CD8-positive, alpha-beta memory T cell (primary cell): Measurements from ENCODE around the gene MCAM. TPM values are rescaled to one million over a fixed set of nuclear protein-coding genes. Genes with fewer than 3 reads are reported as not detected.

Source experiments
- CTCF ChIA-PET: fragments of 350-600 bp; sonication (Branson Sonifier 250); formaldehyde crosslinking; loops from one replicate; lab custom pipeline; 2021; ENCODE audit warnings: antibody characterized with exemption; lab: Charles Lee
- POLR2A ChIA-PET: fragments of 350-600 bp; sonication (Branson Sonifier 250); formaldehyde crosslinking; loops from one replicate; lab custom pipeline; 2021; ENCODE audit warnings: antibody characterized with exemption; lab: Charles Lee
- DNase-seq, 5 donors: peaks; one replicate each; pipeline versions ENCODE4 v3.0.0 to v3.0.0-alpha.2; 2020 to 2022; ENCODE audit warnings: mixed read lengths in 1 of 5
- H3K27ac ChIP-seq: one replicate; pipeline ENCODE4 v1.7.0; 2013; ENCODE audit warnings: low read depth, mild to moderate bottlenecking, low read length, moderate library complexity
- H3K27me3 ChIP-seq: 2 replicates; pipeline ENCODE4 v1.7.0; 2013; ENCODE audit warnings: low read length, mild to moderate bottlenecking; ENCODE audit not compliant: insufficient read depth, poor library complexity, severe bottlenecking
- H3K36me3 ChIP-seq: 2 replicates; pipeline ENCODE4 v1.7.0; 2013; ENCODE audit warnings: mild to moderate bottlenecking, low read length, moderate library complexity; ENCODE audit not compliant: insufficient read depth
- H3K4me1 ChIP-seq: 2 replicates; pipeline ENCODE4 v1.7.0; 2013; ENCODE audit warnings: mild to moderate bottlenecking, low read length, moderate library complexity; ENCODE audit not compliant: insufficient read depth
- H3K4me3 ChIP-seq: 2 replicates; pipeline ENCODE4 v1.7.0; 2013; ENCODE audit warnings: mild to moderate bottlenecking, low read length
- H3K9me3 ChIP-seq: 2 replicates; pipeline ENCODE4 v1.7.0; 2013; ENCODE audit warnings: mild to moderate bottlenecking, low read length
- H3K27ac Mint-ChIP-seq, 8 donors: one replicate each; pipeline ENCODE4 v1.8.0; 2020 to 2021; ENCODE audit warnings: mixed read lengths in 8 of 8, mild to moderate bottlenecking in 6 of 8, inconsistent platforms in 3 of 8, moderate library complexity in 3 of 8
- H3K27me3 Mint-ChIP-seq, 2 donors: one replicate each; pipeline ENCODE4 v1.8.0; 2020 to 2021; ENCODE audit warnings: mixed read lengths in 2 of 2, mild to moderate bottlenecking in 1 of 2, moderate library complexity in 1 of 2
- H3K36me3 Mint-ChIP-seq, 3 donors: one replicate each; pipeline ENCODE4 v1.8.0; 2020 to 2021; ENCODE audit warnings: mixed read lengths in 3 of 3, inconsistent platforms in 1 of 3, mild to moderate bottlenecking in 1 of 3
- H3K4me1 Mint-ChIP-seq, 3 donors: one replicate each; pipeline ENCODE4 v1.8.0; 2020 to 2021; ENCODE audit warnings: mixed read lengths in 3 of 3, inconsistent platforms in 1 of 3, mild to moderate bottlenecking in 1 of 3
- H3K4me3 Mint-ChIP-seq, 7 donors: one replicate each; pipeline ENCODE4 v1.8.0; 2020 to 2021; ENCODE audit warnings: mixed read lengths in 7 of 7, mild to moderate bottlenecking in 6 of 7, moderate library complexity in 4 of 7, inconsistent platforms in 2 of 7
- H3K9me3 Mint-ChIP-seq, 5 donors: one replicate each; pipeline ENCODE4 v1.8.0; 2020 to 2022; ENCODE audit warnings: mixed read lengths in 5 of 5, mild to moderate bottlenecking in 3 of 5, moderate library complexity in 2 of 5, inconsistent platforms in 1 of 5
- polyA plus RNA-seq: library from polyadenylated mRNA; unstranded; fragments of 300-500 nt; fragmentation: Illumina TruSeq; gene quantifications from one replicate; pipeline ENCODE4 v1.2.3, GENCODE V29; 2021
- total RNA-seq, 2 experiments: library from RNA; stranded (reverse); gene quantifications; one replicate each; pipeline ENCODE4 v1.2.3, GENCODE V29; 2021

Gene MCAM
- total and polyA plus RNA-seq, 3 experiments from 2014 or later: 1.6 to 2.7 (median 2.0) TPM

DNA sequence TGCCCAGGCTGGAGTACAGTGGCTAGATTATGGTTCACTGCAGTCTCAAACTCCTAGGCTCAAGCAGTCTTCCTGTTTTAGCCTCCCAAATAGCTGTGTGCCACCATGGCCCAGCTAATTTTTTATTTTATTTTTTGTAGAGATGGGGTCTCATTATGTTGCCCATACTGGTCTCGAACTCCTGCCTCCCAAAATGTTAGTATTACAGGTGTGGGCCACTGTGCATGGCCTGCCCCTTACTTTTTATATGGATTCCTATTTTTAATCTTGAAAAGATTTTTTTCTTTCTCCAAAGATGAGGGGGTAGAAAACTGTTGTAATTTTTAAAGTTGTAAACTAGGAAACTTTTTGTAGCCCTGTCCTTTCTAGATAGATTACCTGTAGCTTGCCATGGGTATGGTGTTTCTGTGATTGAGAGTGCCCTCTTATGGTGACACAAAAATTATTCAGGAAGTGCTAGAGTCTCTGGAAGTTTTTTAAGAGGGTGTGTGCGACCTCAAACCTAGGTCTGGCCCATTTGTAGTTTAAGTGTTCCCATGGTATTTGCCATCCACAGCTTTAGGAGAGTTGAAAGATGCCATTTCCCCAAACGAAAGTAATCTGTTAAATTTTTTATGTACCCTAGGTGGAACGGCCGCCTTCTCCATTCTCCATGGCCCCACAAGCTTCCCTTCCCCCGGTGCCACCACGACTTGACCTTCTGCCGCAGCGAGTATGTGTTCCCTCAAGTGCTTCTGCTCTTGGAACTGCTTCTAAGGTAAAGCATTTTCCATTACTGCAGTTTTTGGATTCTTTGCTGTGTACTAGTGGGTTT lies 32.4 kb downstream of the MCAM start:
- Histone ChIP-seq H3K4me3 (no peak overlapping the region), H3K27ac (no peak overlapping the region), H3K9me3 (no peaks in the 10 kb centered on the region), H3K27me3 (no peaks in the 10 kb centered on the region), H3K4me1 (peaks cover 14% of the 10 kb centered on the region), H3K36me3 (peaks cover 19% of the 10 kb centered on the region)
- peak in 2 of 5 donors; percentile 49 to 62 for DNase-seq
- Mint-ChIP-seq H3K27ac (peak overlapping the region in 7 of 8 donors; percentile 5 to 66 (median 31)), H3K27me3 (no peaks in the 10 kb centered on the region), H3K9me3 (no peaks in the 10 kb centered on the region), H3K4me3 (no peak overlapping the region), H3K36me3 (peaks cover 0 to 69% (median 18%) of the 10 kb centered on the region in 3 donors), H3K4me1 (peaks cover 18 to 26% (median 25%) of the 10 kb centered on the region in 3 donors)
- POLR2A ChIA-PET: interaction anchor here (0.7 to 1.6 kb wide), 3 partner anchors 21 to 190 kb away, joined by 4 to 6 read pairs (median 5); partner anchors contain the start of gene CBL
- CTCF ChIA-PET: interaction anchor here (1.0 to 5.1 kb wide), 19 partner anchors 9 to 182 kb away, joined by 3 to 64 read pairs (median 3); partner anchors contain the start of genes CBL and NLRX1

DNA sequence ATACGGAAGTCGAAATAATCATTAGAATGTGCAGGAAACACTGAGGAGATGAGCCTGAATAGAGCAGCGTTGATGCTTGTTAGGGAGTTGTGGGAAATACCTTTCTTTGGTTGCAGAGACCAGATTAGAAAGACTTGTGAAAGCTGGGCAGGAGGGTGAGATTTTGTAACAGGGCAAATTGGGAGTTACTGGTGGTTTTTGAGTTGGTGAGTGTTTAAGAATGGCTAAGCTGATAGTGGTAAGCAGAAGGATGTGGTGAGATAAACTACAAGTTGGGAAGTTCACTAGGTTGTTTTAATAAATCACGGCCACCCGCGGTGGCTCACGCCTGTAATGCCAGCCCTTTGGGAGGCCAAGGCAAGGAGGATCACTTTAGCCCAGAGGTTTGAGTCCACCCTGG lies 34.4 kb downstream of the MCAM start:
- Histone ChIP-seq H3K4me3 (no peak overlapping the region), H3K36me3 (peaks cover 24% of the 10 kb centered on the region), H3K27me3 (no peaks in the 10 kb centered on the region), H3K4me1 (peaks cover 14% of the 10 kb centered on the region), H3K9me3 (no peaks in the 10 kb centered on the region), H3K27ac (no peak overlapping the region)
- peaks cover 18 to 26% (median 25%) of the 10 kb centered on the region in 3 donors for H3K4me1 Mint-ChIP-seq
- H3K4me3 Mint-ChIP-seq: no peak overlapping the region
- H3K27me3 Mint-ChIP-seq: no peaks in the 10 kb centered on the region
- peak overlapping the region in 5 of 8 donors; percentile 19 to 54 (median 28) for H3K27ac Mint-ChIP-seq
- peaks cover 0 to 69% (median 18%) of the 10 kb centered on the region in 3 donors for H3K36me3 Mint-ChIP-seq
- POLR2A ChIA-PET: no interaction called here
- CTCF ChIA-PET: interaction anchor here (1.6 to 5.1 kb wide), 4 partner anchors 9 to 77 kb away, joined by 3 to 64 read pairs (median 18); partner anchors contain the start of gene CBL
- no peak for DNase-seq
- no peaks in the 10 kb centered on the region for H3K9me3 Mint-ChIP-seq

DNA sequence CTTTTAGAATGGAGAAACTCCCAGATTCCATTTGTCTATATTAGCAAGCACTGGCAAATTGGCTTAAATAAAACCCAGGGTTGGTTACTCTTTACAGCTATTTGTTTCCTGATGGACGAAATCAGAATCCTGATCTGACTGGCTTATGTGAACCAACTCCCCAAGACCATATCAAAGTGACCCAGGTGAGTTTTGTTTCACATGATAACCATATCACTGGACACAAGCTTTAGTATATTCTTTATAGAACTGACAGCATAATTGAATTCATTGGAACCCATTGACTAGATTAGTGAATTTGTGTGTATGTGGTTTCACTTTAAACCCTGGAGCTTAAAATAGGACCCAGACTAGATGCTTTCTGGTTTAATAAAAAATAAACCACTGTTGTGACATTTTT lies 39.3 kb downstream of the MCAM start:
- Histone ChIP-seq H3K4me3 (no peak overlapping the region), H3K36me3 (peaks cover 24% of the 10 kb centered on the region), H3K9me3 (no peaks in the 10 kb centered on the region), H3K27me3 (no peaks in the 10 kb centered on the region), H3K4me1 (no peaks in the 10 kb centered on the region), H3K27ac (no peak overlapping the region)
- H3K27ac Mint-ChIP-seq: no peak overlapping the region
- H3K36me3 Mint-ChIP-seq: peaks cover 0 to 79% (median 21%) of the 10 kb centered on the region in 3 donors
- ChIA-PET POLR2A (no interaction called here), CTCF (interaction anchor here (0.9 to 2.2 kb wide), 3 partner anchors 18 to 72 kb away, joined by 3 to 10 read pairs (median 5); partner anchors contain the start of gene CBL)
- H3K4me3 Mint-ChIP-seq: no peak overlapping the region
- no peaks in the 10 kb centered on the region for H3K9me3 Mint-ChIP-seq
- H3K4me1 Mint-ChIP-seq: peaks cover 6 to 7% (median 6%) of the 10 kb centered on the region in 3 donors
- no peaks in the 10 kb centered on the region for H3K27me3 Mint-ChIP-seq
- no peak for DNase-seq

DNA sequence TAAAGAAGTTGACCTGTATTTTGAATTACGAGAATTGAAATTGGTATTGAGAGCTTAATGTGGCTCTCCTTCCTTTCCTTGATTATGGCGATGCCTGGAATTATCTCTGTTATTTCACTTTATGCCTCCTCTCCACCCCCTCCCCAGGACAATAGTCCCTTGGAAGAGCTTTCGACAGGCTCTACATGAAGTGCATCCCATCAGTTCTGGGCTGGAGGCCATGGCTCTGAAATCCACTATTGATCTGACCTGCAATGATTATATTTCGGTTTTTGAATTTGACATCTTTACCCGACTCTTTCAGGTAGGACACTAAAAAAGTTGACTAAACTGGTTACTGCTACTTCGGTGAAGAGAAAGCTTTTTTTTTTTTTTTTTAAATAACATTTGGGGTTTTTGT lies 43.2 kb downstream of the MCAM start:
- POLR2A ChIA-PET: interaction anchor here (0.6 kb wide), 1 partner anchor 1910 kb away, joined by 7 read pairs; no protein-coding TSS in a partner anchor
- no peaks in the 10 kb centered on the region for H3K9me3 ChIP-seq
- CTCF ChIA-PET: interaction anchor here (1.0 to 2.6 kb wide), 6 partner anchors 9 to 83 kb away, joined by 3 to 5 read pairs (median 3); no protein-coding TSS in a partner anchor

DNA sequence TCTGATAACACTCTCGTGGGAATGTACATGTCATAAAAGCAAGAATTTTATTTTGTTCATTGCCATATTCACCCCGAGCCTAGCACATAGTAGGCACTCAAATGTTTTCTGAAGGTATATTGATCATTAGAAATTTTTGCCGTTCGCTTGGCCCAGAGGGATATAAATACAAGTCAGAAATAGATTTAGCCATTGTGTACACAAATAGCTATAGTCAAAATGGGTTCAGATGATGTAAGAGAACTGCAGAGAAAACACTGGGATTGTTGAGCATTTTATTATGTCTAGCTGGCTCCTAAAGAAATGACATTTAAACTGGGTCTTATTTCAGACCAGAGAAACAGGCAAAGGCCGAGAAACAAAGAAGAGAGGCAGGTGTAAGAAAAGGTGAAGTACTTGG lies 49.3 kb downstream of the MCAM start:
- H3K4me1 ChIP-seq: peaks cover 59% of the 10 kb centered on the region
- CTCF ChIA-PET: interaction anchor here (0.6 to 1.8 kb wide), 3 partner anchors 44 to 99 kb away, joined by 3 to 4 read pairs (median 4); partner anchors contain the start of gene NLRX1
- no peaks in the 10 kb centered on the region for H3K27me3 Mint-ChIP-seq
- H3K27me3 ChIP-seq: no peaks in the 10 kb centered on the region
- POLR2A ChIA-PET: no interaction called here
- peak overlapping the region in 4 of 8 donors; percentile 4 to 69 (median 40) for H3K27ac Mint-ChIP-seq
- H3K36me3 Mint-ChIP-seq: peaks cover 3 to 13% (median 5%) of the 10 kb centered on the region in 3 donors
- DNase-seq: no peak
- no peaks in the 10 kb centered on the region for H3K36me3 ChIP-seq
- no peak overlapping the region for H3K4me3 ChIP-seq
- no peaks in the 10 kb centered on the region for H3K9me3 ChIP-seq
- peaks cover 33 to 36% (median 35%) of the 10 kb centered on the region in 3 donors for H3K4me1 Mint-ChIP-seq
- no peak overlapping the region for H3K27ac ChIP-seq
- peak overlapping the region in 4 of 7 donors; percentile 14 to 49 (median 42) for H3K4me3 Mint-ChIP-seq
- H3K9me3 Mint-ChIP-seq: no peaks in the 10 kb centered on the region

More for the DNA sequence above, 43.2 kb downstream of the MCAM start:
- Histone ChIP-seq H3K36me3 (peaks cover 20% of the 10 kb centered on the region), H3K27ac (no peak overlapping the region), H3K4me3 (no peak overlapping the region), H3K27me3 (no peaks in the 10 kb centered on the region), H3K4me1 (peaks cover 2% of the 10 kb centered on the region)
- H3K9me3 Mint-ChIP-seq: no peaks in the 10 kb centered on the region
- no peak for DNase-seq
- no peak overlapping the region for H3K4me3 Mint-ChIP-seq
- H3K27ac Mint-ChIP-seq: peak overlapping the region in 2 of 8 donors; percentile 17 to 25
- no peaks in the 10 kb centered on the region for H3K27me3 Mint-ChIP-seq
- peaks cover 3 to 5% (median 4%) of the 10 kb centered on the region in 3 donors for H3K4me1 Mint-ChIP-seq
- H3K36me3 Mint-ChIP-seq: peaks cover 5 to 64% (median 17%) of the 10 kb centered on the region in 3 donors

DNA sequence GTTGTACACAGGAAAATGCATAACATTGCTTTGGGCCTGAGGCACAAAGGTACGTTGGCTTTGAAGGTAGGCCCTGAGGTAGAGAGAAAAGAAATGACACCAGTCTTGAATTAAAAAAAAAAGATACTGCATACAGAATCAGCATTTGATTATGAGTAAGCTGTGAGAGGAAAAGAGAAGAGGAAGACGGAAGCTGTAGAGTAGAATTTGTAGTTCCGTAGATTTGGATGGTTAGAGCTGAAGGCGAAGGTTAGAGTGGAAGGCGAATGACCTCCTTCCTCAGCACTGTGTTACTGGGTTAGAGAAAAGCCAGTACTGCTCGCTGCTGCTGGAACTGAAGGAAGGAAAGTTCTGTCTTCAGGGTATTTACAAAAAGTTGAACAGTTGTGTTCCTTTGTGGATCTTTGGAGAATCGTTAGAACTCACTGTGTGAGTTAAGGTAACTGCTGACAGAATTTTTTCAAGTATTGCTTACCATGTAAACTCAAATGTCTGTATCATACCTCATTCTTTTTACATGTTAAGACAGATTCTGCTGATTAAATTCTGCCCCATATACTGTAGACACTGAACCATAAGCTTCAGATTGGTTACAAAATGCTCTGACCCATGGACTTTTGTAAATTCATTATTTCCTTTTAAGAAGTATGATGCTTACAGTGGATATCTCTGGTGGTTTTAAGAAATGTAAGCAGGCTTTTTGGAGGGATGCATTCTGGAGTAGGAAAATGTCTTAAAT lies 50.2 kb downstream of the MCAM start:
- POLR2A ChIA-PET: interaction anchor here (0.9 to 1.2 kb wide), 2 partner anchors 24 to 61 kb away, joined by 3 read pairs; partner anchors contain the start of gene CBL
- Mint-ChIP-seq H3K4me3 (peak overlapping the region in 6 of 7 donors; percentile 40 to 72 (median 46)), H3K27me3 (no peaks in the 10 kb centered on the region), H3K27ac (peak overlapping the region; percentile 38 to 80 (median 72)), H3K9me3 (no peaks in the 10 kb centered on the region), H3K36me3 (peaks cover 0 to 5% (median 3%) of the 10 kb centered on the region in 3 donors), H3K4me1 (peaks cover 32 to 36% (median 33%) of the 10 kb centered on the region in 3 donors)
- DNase-seq: peak in 1 of 5 donors; percentile 35
- H3K27ac ChIP-seq: no peak overlapping the region
- H3K4me3 ChIP-seq: peak overlapping the region; percentile 14
- no peaks in the 10 kb centered on the region for H3K27me3 ChIP-seq
- no peaks in the 10 kb centered on the region for H3K36me3 ChIP-seq
- no peaks in the 10 kb centered on the region for H3K9me3 ChIP-seq
- peaks cover 66% of the 10 kb centered on the region for H3K4me1 ChIP-seq
- CTCF ChIA-PET: interaction anchor here (1.0 to 4.6 kb wide), 3 partner anchors 17 to 61 kb away, joined by 3 to 26 read pairs (median 4); partner anchors contain the start of gene CBL

DNA sequence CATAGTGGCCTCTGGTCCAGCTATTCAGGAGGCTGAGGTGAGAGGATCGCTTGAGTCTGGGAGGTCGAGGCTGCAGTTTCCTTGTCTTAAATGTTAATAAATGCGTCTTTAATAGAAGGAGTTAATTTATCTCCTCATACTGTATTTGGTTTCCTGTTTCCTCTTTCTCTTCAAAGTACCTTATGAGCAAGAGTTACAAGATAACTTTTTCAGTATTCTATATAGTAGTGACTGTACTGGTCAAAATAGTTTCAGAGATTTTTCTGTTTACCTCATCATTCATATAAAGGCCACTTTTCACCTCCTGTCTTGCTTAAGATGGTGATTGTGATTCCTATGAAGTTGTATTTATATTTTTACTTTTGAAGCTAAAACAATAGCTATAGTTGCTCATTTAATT lies 50.9 kb downstream of the MCAM start:
- Histone ChIP-seq H3K36me3 (no peaks in the 10 kb centered on the region), H3K27ac (no peak overlapping the region), H3K27me3 (no peaks in the 10 kb centered on the region), H3K4me1 (peaks cover 66% of the 10 kb centered on the region), H3K9me3 (no peaks in the 10 kb centered on the region), H3K4me3 (no peak overlapping the region)
- Mint-ChIP-seq H3K4me1 (peaks cover 32 to 33% (median 33%) of the 10 kb centered on the region in 3 donors), H3K27ac (peak overlapping the region; percentile 38 to 80 (median 72)), H3K36me3 (peaks cover 0 to 3% (median 3%) of the 10 kb centered on the region in 3 donors), H3K4me3 (peak overlapping the region in 6 of 7 donors; percentile 30 to 72 (median 46)), H3K27me3 (no peaks in the 10 kb centered on the region), H3K9me3 (no peaks in the 10 kb centered on the region)
- CTCF ChIA-PET: interaction anchor here (1.0 to 4.6 kb wide), 3 partner anchors 18 to 60 kb away, joined by 3 to 26 read pairs (median 4); partner anchors contain the start of gene CBL
- POLR2A ChIA-PET: interaction anchor here (0.9 to 1.2 kb wide), 2 partner anchors 24 to 60 kb away, joined by 3 read pairs; partner anchors contain the start of gene CBL
- no peak for DNase-seq
